ENCODE measurements around the gene MYL3. TPM values are rescaled to one million over a fixed set of nuclear protein-coding genes. Genes with fewer than 3 reads are reported as not detected.

Gene MYL3
- total and polyA plus RNA-seq, 9 donors: 0.63 to 10.8 (median 4.2) TPM

DNA sequence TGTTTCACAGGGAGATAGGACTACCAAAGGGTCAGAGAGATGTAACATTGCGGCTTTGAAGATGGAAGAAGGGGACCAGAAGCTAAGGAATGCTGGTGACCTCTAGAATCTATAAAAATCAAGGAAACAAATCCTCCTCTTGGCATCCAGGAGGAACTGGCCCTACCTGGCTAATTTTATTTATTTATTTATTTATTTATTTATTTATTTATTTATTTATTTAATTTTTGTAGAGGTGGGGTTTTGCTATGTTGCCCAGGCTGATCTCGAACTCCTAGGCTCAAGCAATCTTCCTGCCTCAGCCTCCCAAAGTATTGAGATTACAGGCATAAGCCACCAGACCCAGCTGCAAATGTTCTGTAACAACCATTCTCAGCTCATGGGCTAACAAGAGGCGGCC is 19.7 kb downstream of the MYL3 start:
- WGBS, 3 donors: 92 to 96% (median 93%) methylated on average over 3 of the region's 3 CpGs

DNA sequence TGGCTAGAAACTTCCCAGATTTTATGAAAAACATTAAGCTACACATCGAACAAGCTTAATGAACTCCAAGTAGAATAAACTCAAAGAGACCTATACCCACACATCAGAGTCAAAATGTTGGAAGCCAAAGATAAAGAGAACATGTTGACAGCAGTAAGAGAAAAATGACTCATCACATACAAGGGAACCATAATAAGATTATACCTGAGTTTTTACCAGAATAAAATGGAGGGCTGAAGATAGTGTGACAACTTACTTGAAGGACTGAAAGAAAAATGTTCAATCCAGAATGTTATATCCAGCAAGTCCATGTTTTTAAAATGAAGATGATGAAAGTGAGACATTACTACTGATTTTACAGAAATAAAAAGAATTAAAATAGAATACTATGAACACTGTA is 22.8 kb downstream of the MYL3 start:
- H3K27ac ChIP-seq: no peak overlapping the region
- H3K27me3 ChIP-seq: no peaks in the 10 kb centered on the region
- TF ChIP-seq, protein P1, sequence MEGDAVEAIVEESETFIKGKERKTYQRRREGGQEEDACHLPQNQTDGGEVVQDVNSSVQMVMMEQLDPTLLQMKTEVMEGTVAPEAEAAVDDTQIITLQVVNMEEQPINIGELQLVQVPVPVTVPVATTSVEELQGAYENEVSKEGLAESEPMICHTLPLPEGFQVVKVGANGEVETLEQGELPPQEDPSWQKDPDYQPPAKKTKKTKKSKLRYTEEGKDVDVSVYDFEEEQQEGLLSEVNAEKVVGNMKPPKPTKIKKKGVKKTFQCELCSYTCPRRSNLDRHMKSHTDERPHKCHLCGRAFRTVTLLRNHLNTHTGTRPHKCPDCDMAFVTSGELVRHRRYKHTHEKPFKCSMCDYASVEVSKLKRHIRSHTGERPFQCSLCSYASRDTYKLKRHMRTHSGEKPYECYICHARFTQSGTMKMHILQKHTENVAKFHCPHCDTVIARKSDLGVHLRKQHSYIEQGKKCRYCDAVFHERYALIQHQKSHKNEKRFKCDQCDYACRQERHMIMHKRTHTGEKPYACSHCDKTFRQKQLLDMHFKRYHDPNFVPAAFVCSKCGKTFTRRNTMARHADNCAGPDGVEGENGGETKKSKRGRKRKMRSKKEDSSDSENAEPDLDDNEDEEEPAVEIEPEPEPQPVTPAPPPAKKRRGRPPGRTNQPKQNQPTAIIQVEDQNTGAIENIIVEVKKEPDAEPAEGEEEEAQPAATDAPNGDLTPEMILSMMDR (IDR thresholded peaks at IDR 0.05): no peak
- intact Hi-C loops (cut with DNase I): no loop called here
- DNase-seq: no peak
- WGBS, 3 donors: 93 to 96% (median 95%) methylated on average over 1 of the region's 1 CpG
- no peaks in the 10 kb centered on the region for H3K9me3 ChIP-seq
- H3K36me3 ChIP-seq: no peaks in the 10 kb centered on the region
- no peak overlapping the region for H3K4me3 ChIP-seq
- H3K4me1 ChIP-seq (ENCODE audit: insufficient read depth): peaks cover 4% of the 10 kb centered on the region

More for the DNA sequence above, 19.7 kb downstream of the MYL3 start:
- Histone ChIP-seq H3K36me3 (no peaks in the 10 kb centered on the region), H3K27ac (no peak overlapping the region), H3K4me1 (ENCODE audit: insufficient read depth) (peaks cover 12% of the 10 kb centered on the region), H3K27me3 (no peaks in the 10 kb centered on the region), H3K4me3 (no peak overlapping the region), H3K9me3 (no peaks in the 10 kb centered on the region)
- TF ChIP-seq POLR2A (IDR thresholded peaks at IDR 0.05) (no peak), EP300 (IDR thresholded peaks at IDR 0.05) (no peak)
- TF ChIP-seq, protein P1 (IDR thresholded peaks at IDR 0.05): no peak
- intact Hi-C loops (cut with DNase I): no loop called here
- DNase-seq: no peak

DNA sequence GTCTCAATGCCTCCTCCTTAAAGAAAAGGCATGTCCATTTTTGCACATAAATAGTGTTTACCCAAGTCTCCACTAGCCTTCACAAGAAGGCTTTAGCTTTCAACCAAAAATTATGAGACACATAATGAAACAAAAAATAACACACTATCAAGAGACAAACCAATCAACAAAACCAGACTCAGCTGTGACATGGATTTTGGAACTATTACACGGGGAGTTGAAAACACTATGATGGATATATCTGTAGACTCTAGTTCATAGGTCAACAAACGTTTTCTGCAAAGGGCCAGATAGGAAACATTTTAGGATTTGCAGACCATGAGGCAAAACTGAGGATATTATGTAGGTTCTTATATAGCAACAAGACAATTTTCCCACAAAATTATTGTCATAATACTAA is 24.9 kb downstream of the MYL3 start:
- no peak for DNase-seq
- H3K27ac ChIP-seq: no peak overlapping the region
- no peaks in the 10 kb centered on the region for H3K36me3 ChIP-seq
- intact Hi-C loops (cut with DNase I): no loop called here
- no peak overlapping the region for H3K4me3 ChIP-seq
- no peaks in the 10 kb centered on the region for H3K27me3 ChIP-seq
- H3K4me1 ChIP-seq (ENCODE audit: insufficient read depth): no peaks in the 10 kb centered on the region
- WGBS, 3 donors: 57 to 69% (median 59%) methylated on average over 2 of the region's 2 CpGs
- TF ChIP-seq EP300 (IDR thresholded peaks at IDR 0.05): no peak
- TF ChIP-seq, protein P1 (IDR thresholded peaks at IDR 0.05): no peak
- TF ChIP-seq POLR2A (IDR thresholded peaks at IDR 0.05): no peak
- no peaks in the 10 kb centered on the region for H3K9me3 ChIP-seq

DNA sequence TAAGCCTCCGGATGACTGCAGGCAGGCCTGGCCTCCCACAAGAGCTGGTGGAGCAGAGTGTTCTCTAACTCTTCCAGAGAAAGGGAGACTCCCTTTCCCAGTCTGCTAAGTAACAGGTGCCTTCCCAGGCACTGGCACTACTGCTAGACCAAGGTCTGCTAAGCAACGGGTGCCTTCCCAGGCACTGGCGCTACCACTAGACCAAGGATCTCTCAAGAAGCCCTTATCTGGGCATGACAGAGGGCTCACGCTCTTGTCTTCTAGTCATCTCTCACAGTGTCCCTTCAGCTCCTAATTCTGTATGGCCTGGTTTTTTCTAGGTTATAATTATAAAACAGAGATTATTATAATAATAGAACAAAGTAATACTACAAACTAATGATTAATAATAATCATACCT is 27.8 kb downstream of the MYL3 start:
- DNase-seq: no peak
- Histone ChIP-seq H3K4me1 (ENCODE audit: insufficient read depth) (no peaks in the 10 kb centered on the region), H3K27me3 (no peaks in the 10 kb centered on the region), H3K9me3 (no peaks in the 10 kb centered on the region), H3K36me3 (no peaks in the 10 kb centered on the region), H3K4me3 (no peak overlapping the region), H3K27ac (no peak overlapping the region)
- TF ChIP-seq, protein P1 (IDR thresholded peaks at IDR 0.05): no peak
- TF ChIP-seq EP300 (IDR thresholded peaks at IDR 0.05) (no peak), POLR2A (IDR thresholded peaks at IDR 0.05) (no peak)
- intact Hi-C loops (cut with DNase I): no loop called here
- WGBS, 3 donors: 88 to 92% (median 89%) methylated on average over 4 of the region's 4 CpGs

DNA sequence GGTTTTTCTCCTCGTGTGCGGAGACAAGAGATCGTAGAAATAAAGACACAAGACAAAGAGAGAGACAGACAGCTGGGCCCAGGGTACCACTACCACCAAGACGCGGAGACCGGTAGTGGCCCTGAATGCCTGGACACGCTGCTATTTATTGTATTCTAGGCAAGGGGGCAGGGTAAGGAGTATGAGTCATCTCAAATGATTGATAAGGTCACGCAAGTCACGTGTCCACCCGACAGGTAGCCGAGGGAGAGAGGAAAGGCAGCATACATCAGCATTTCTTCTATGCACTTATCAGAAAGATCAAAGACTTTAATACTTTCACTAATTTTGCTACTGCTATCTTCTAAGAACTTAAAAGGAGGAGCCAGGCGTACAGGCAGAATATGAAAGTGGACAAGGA is 28.2 kb downstream of the MYL3 start:
- WGBS, 3 donors: 84 to 87% (median 86%) methylated on average over 12 of the region's 12 CpGs
- H3K4me3 ChIP-seq: no peak overlapping the region
- TF ChIP-seq POLR2A (IDR thresholded peaks at IDR 0.05) (no peak), EP300 (IDR thresholded peaks at IDR 0.05) (no peak)
- TF ChIP-seq, protein P1 (IDR thresholded peaks at IDR 0.05): no peak
- no peaks in the 10 kb centered on the region for H3K4me1 ChIP-seq (ENCODE audit: insufficient read depth)
- intact Hi-C loops (cut with DNase I): no loop called here
- DNase-seq: no peak
- H3K27me3 ChIP-seq: no peaks in the 10 kb centered on the region
- no peaks in the 10 kb centered on the region for H3K36me3 ChIP-seq
- no peak overlapping the region for H3K27ac ChIP-seq
- H3K9me3 ChIP-seq: no peaks in the 10 kb centered on the region
